GM21786 (cell line): Measurements from ENCODE around the gene BPGM.
"Not testable (repeated sequence)": the region's sequence is repeated elsewhere in the genome, so short reads cannot be mapped to it uniquely, and the experiment has no call there.

Source experiments
- ATAC-seq: cut with Tn5 transposase; IDR thresholded peaks from one replicate; pipeline ENCODE4 v1.9.1; 2021; ENCODE audit not compliant: unreplicated experiment

Gene BPGM

GRCh38 chr7:134630893-134631292, 15.8 kb upstream of the BPGM start:
- no peak for ATAC-seq

DNA sequence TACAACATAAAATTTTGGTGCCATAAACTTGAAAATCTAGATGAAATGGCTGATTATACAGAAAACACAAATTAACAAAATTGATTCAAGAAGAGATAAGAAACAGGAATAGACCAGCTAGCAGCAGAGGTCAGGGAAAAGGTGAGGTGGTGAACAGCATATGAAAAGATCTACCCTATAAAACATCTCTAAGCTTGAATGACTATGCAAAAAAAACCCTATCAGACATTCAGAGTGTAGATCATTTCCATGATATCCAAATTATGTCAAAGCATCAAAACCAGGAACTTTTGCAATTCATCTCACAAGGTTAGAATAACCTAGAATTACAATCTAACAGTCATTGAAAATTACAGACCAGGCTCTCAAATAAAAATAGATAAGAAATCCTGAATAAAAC, 14.6 kb upstream of the BPGM start:
- ATAC-seq = no peak

GRCh38 chr7:134632937-134633540, 13.6 kb upstream of the BPGM start:
- ATAC-seq = peak; percentile 34

GRCh38 chr7:134636008-134636449, 10.6 kb upstream of the BPGM start:
- ATAC-seq = peak; percentile 92

DNA sequence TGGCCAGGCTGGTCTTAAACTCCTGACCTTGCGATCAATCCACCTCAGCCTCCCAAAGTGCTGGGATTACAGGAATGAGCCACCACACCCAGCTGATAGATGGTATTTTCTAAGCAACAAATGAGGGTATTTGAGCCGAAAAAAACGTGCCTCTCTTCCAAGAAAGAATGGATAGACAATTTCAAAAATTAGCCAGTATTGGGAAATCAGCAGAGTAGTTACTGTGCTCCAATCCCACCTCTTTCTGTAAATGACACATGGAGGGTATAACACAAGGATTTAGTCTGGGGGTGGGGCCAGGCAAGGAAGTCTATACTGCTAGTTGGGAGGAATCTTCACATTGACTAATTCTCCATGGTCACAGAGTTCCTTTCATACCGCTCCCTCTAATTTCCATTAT, 9.2 kb upstream of the BPGM start:
- no peak for ATAC-seq

DNA sequence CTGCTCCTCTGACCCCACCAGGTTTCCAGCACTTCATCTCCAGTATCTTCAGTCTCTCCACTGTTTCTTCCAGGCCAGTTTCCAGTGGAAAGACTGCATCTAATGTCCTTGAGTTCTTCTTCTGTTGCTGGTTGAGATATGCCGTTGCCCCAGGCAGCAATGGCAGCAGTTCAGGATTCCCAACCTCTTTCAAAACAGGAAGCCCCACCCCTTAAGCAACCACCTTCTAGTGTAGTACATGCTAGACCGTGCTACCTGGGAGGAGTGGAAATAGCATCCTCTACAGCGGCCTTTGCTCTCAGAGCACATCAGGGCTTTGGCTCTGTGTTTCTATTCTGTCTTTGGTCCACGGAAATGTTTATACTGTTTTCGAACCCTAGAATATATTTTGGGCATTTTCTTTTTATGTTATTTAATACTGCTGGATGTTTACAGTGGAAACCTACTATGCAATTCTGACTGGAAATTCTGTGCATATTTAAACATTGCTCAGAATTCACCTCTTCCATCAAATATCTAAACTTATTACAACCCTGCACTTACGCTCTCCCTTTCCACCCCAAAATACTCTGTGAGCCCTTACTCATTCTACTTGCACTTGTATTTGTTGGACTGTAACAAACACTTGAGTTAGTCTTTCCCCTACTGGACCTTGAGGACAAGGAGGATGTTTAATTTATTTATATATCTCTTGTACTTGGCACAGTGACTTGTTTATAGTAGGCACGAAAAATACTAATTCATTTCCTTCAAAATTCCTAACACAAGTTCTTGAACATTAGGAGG, 8.5 kb upstream of the BPGM start:
- no peak for ATAC-seq

- ATAC-seq = no peak
Observed at GRCh38 chr7:134639061-134639460, 7.6 kb upstream of the BPGM start.

- ATAC-seq = no peak
Observed at GRCh38 chr7:134639683-134640279, 6.9 kb upstream of the BPGM start.

DNA sequence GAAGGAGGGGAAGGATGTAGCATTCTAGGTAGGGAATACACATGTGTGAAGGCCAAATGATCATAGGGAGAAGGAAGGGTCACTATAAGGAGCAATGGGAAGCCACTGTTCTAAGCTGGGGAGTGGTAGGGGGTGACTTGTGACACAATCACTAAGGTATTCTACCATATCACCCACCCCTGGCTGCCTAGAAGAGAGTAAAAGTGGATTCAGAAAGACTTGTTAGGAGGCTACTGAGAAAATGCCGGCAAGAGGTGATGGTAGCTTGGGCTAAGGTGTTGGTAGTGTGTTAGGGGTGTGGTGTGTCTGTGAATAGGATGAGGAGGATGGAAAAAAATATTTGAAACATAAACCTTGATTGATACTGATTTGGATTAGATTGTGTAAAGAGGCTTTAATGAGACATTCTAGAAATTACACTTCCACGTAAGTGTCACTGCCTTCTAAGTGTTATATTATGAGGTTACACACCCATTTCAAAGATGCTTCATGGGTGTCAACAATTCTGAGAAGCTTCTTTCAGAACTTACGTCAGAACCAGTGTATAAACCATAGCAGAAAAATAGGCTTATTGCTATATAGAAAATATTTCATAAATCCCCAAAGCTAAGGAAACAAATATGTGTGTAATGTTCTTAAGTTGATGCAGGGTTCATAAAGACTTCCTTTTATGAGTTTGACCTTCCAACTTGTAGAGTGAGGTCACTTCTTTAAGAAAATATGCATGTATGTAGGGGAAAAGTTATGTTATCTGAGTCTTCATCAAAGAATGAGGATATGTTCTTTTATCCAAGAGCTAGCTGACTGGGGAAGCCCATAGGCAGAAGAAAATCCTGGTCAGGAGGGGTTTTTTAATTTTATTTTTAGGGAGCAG, 5.6 kb upstream of the BPGM start:
- ATAC-seq = no peak

GRCh38 chr7:134641981-134642380, 4.7 kb upstream of the BPGM start:
- not testable (repeated sequence) for ATAC-seq

GRCh38 chr7:134643131-134643530, 3.5 kb upstream of the BPGM start:
- no peak for ATAC-seq

- ATAC-seq = no peak
Observed at GRCh38 chr7:134645478-134645877, 1.2 kb upstream of the BPGM start.

- ATAC-seq = no peak
Observed at GRCh38 chr7:134645935-134646334, 718 bp upstream of the BPGM start.

GRCh38 chr7:134648456-134648855, 1.8 kb downstream of the BPGM start:
- no peak for ATAC-seq

- ATAC-seq = no peak
Observed at GRCh38 chr7:134649226-134649775, 2.6 kb downstream of the BPGM start.

DNA sequence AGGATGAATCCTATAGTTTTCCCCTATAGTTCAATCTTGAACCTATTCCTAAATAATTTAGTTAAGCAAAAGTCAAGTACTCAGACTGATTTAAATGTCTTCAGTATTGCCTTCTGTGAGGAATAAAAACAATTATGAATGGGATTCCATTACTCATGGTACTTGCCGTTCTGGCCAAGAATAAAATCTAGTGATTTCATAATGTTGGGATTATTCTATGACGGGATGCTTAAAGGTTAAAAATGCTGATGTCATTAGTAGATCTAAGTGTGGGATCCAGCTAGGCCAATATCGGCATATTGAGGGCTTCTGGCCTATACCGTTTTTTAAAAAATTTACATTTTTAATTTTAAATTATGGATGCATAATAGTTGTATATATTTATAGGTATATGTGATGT, 5.3 kb downstream of the BPGM start:
- ATAC-seq = no peak

DNA sequence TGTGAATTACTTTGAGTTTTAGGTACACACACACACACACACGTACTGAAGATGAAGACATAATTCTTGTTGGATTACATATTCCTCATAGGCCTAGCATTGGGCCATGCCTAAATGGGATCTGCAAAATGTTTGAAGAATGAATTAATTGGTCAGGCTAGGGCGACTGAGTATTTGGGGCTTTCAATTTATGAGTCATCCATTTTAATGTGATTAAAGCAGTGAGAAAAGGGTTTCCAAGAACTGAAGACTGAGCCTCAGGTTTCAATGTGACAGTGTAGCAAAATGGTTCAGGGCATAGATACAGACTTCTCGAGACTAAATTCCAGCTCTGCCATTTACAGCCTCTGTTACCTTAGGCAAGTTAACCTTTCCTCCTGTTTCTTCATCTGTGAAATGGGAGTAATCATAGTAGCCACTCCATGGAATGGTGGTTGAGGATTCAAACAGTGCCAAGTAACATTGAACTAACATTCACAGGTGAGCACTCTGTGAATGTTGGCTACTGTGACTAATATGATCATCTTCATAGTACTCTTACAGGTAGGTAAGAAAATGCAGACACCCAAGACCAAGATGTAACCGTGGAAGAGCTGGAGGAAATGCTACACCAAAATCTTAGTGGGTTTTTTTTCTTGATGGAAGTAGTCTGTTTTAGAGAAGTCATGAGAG, 7.6 kb downstream of the BPGM start:
- peak; percentile 39 for ATAC-seq

DNA sequence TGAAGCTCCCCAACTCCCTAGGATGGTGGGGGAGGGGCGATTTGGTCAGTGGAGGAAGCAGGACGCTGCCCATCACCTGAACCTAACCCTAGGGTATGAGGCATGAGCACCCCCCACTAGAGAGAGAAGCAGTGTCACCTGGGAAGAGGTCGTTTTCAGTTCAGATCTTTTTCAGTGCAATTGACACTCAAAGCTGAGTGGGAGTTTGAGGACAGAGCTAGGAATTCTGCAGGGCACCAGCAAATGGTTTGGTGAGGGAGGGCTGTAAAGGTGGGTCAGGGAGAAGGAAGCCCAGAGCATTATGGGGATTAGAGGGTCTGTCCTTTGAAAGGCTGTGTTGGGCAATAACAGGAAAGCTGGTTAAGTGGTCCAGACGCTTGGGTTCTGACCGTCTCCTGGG, 10.9 kb downstream of the BPGM start:
- no peak for ATAC-seq

DNA sequence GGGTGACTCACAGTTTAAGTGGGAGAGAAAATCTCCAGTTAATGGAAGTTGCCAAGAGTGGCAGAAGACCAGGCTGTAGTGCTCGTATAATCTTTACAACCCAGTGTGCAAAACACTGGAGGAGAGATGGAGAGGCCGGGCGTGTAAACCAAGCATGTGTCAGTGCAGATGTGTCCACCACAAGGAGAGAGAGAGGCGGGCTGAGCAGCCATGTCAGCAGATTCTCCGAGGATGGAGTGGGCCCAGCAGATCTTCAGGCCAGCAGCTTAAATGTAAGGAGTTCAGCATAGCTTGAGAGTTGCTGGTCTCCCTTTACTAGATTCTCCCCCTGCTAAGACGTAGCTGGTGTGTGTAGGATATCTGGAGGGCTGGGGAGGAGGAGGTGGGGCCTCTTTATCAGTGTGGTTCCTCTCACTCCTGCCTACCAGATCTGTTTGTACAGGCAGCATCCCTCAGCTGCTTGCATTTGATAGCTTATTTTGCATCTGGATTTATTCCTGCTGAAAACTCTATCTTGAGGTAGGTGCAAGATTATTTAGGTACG, 13.7 kb downstream of the BPGM start:
- no peak for ATAC-seq

DNA sequence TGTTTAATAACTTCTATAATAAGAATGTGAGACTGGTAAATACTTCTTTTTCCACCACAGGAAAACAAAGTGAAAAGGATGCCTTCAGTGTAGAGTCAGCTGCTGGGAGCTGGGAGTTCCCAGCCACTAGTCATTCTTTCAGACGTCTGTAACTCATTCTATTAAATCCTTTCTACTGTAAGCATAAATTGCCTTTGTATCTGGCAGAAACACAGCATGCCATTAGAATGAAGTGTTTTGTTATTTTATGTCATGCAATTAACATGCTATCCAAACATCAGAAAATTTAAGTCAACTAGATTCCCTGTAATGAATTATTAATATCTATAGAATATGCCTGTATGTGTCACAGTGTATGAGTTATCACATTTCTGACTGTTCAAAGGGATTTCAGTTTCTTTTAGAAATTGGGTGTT, 14.3 kb downstream of the BPGM start:
- no peak for ATAC-seq
